Measurements from ENCODE around the gene MEIOSIN. TPM values are rescaled to one million over a fixed set of nuclear protein-coding genes. Genes with fewer than 3 reads are reported as not detected.
A peak's percentile ranks its signal among the peaks of the same experiment; 100 is the strongest.

Gene MEIOSIN
- total and polyA plus RNA-seq, 9 of the 15 experiments (the other 6 are each of a cell fraction or from before 2014, with no cell fraction given): 0.06 to 2.0 (median 0.76) TPM

- TF ChIP-seq THRAP3 (IDR thresholded peaks at IDR 0.05; ENCODE audit: borderline replicate concordance): no peak
- TF ChIP-seq PPARD (CRISPR knock-in tag; IDR thresholded peaks at IDR 0.05): no peak
- TF ChIP-seq POLR2G (IDR thresholded peaks at IDR 0.05; ENCODE audit: low read depth, low read length): peak; percentile 69
Observed at GRCh38 chr19:45687599-45687998, 45.6 kb upstream of the MEIOSIN start (continued).

GRCh38 chr19:45691516-45692186 lies 41.6 kb upstream of the MEIOSIN start, which contains the start of gene SNRPD2:
SNRPD2 (minus strand) TSS chr19:45691953; CDS start chr19:45691888, 65 bp downstream.
- WGBS (ENCODE audit: insufficient coverage, low coverage, missing lambda C conversion rate): 2% methylated on average over 18 of the region's 36 CpGs
- Histone ChIP-seq H3K79me2 (ENCODE audit: control insufficient read depth, insufficient read depth, low read length) (peaks cover 45% of the 10 kb centered on the region), H3K36me3 (ENCODE audit: control insufficient read depth, insufficient read depth, low read length) (peaks cover 61% of the 10 kb centered on the region), H3K4me2 (ENCODE audit: insufficient read depth, low read length) (peak within 1 kb of the TSS; percentile 97), H3K4me3 (peak within 1 kb of the TSS; percentile 78), H3K27ac (ENCODE audit: extremely low read depth, low read depth, low read length) (peak within 1 kb of the TSS; percentile 91), H3K4me1 (replicated peaks in 1 of 2; ENCODE audit: control insufficient read depth in 2 of 2, insufficient read depth in 2 of 2, low read length in 2 of 2) (peaks cover 9 to 20% of the 10 kb centered on the region in 2 experiments; a peak in 4 of 5 replicates), H3K27me3 (ENCODE audit: control insufficient read depth in 2 of 2, insufficient read depth in 2 of 2, low read length in 2 of 2) (no peaks in the 10 kb centered on the region), H3K9me3 (replicated peaks; ENCODE audit: control insufficient read depth, insufficient read depth, low read depth, low read length) (no peaks in the 10 kb centered on the region), H4K20me1 (replicated peaks; ENCODE audit: control insufficient read depth, insufficient read depth, low read length) (0 out of 2 replicates have a peak, but pooled peaks cover 4% of the 10 kb centered on the region), H2AFZ (ENCODE audit: low read depth, low read length) (peak within 1 kb of the TSS; percentile 95), H3K9ac (ENCODE audit: insufficient read depth in 1 of 2, low read depth in 2 of 2, low read length in 2 of 2) (peak within 1 kb of the TSS; percentile 84 to 94), H3K9me1 (ENCODE audit: control insufficient read depth, insufficient read depth, low read length) (no peaks in the 10 kb centered on the region)
- peak; percentile 83 for ATAC-seq
- intact Hi-C loops (cut with micrococcal nuclease): no loop called here
- ChIA-PET POLR2A (interaction anchor here (0.7 to 3.2 kb wide), 19 partner anchors 8 to 81 kb away, joined by 3 to 30 read pairs (median 6); partner anchors contain the start of genes FBXO46 and SIX5), CTCF (ENCODE audit: low intra/inter-chr PET ratio) (no interaction called here)
- DNase-seq (ENCODE audit: extremely low read depth in 1 of 4, low spot score in 3 of 4): peak; percentile 89 to 96 (median 94)
- BruUV-seq (replicated peaks): TSS peak; percentile 88
- FAIRE-seq: no peak
- in situ Hi-C loops (cut with MboI): no loop called here
- TF ChIP-seq ZNF217 (CRISPR knock-in tag; IDR thresholded peaks at IDR 0.05): 0 out of 2 replicates have a peak, but pooled peaks have one; percentile 45
- TF ChIP-seq MAFG (tag; conservative IDR thresholded peaks at IDR 0.05): no peak
- TF ChIP-seq C11orf30 (IDR thresholded peaks at IDR 0.05; ENCODE audit: low read depth): peak; percentile 88
- TF ChIP-seq ZNF785 (CRISPR knock-in tag; IDR thresholded peaks at IDR 0.05): no peak
- no peak for TF ChIP-seq COPS2 (conservative IDR thresholded peaks at IDR 0.05)
- peak; percentile 76 for TF ChIP-seq ELF1 (tag; IDR thresholded peaks at IDR 0.05)
- TF ChIP-seq PREB (CRISPR knock-in tag; IDR thresholded peaks at IDR 0.05): no peak
- TF ChIP-seq SRSF7 (optimal IDR thresholded peaks at IDR 0.05; ENCODE audit: low read depth, low read length): no peak
- TF ChIP-seq AFF1 (IDR thresholded peaks at IDR 0.05; ENCODE audit: low read depth in 1 of 2, partially characterized antibody in 2 of 2): peak in 1 of 2 experiments; percentile 79
- TF ChIP-seq ZBTB9 (CRISPR knock-in tag; IDR thresholded peaks at IDR 0.05): no peak
- TF ChIP-seq NR1H2 (CRISPR knock-in tag; IDR thresholded peaks at IDR 0.05): no peak
